ENCODE measurements around the gene TAF15.

TAF15 gene

DNA sequence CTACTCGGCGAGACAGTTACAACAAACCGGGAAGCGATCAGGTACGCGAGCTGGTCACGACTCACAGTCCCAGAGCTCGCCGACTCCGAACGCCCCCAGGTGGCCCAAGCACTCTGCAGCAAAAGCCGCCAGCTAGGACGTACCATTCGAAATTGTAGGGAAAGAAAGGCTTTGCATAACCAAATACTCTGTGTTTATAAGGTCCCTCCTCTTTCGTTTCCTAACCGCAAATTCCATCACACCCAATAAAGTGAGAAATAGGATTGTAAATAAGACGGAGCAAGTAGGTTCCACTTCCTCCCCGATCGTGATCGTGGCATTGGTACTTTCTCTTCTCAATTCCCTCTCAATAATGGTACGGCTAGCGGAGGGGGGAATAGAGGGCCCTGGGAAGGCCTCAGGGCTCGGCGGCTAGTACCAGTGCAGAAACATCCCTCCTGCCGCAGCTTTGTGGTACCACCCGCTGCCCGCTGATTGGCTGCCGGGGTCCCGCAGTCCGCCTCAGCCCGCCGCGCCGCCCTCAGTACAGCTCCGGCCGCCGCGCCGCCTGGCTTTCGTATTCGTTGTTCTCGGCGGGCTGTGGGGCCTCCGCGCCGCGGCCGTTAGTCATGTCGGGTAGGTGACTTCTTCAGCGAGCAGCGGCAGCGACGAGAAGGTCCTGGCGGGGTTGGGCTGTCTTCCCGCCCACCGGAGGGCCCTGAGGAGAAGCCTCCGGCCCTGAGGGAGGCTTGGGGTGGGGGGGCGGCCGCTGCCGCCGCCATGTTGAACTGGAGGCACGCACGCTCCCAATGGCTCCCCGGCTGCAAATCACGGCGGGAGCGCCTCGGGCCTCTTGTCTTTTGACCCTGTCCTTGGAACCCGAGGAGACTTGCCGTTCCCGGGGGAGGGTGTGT, at the start of gene TAF15:
Gene TAF15 (plus strand): TSS at position 523 of the 893 bp plus-strand sequence. CDS start 86 bp downstream, at position 609.
- DNase-seq, result peak; percentile 94

GRCh38 chr17:35760587-35760986, 48.7 kb upstream of the TAF15 start, which contains the start of gene C17orf50:
Gene C17orf50 (plus strand): TSS chr17:35760887. CDS start chr17:35760942, 55 bp downstream.
- DNase-seq, result no peak

- DNase-seq, result no peak
Observed at GRCh38 chr17:35761601-35762000, 47.7 kb upstream of the TAF15 start.

- DNase-seq, result no peak
Observed at GRCh38 chr17:35763767-35764122, 45.5 kb upstream of the TAF15 start.

DNA sequence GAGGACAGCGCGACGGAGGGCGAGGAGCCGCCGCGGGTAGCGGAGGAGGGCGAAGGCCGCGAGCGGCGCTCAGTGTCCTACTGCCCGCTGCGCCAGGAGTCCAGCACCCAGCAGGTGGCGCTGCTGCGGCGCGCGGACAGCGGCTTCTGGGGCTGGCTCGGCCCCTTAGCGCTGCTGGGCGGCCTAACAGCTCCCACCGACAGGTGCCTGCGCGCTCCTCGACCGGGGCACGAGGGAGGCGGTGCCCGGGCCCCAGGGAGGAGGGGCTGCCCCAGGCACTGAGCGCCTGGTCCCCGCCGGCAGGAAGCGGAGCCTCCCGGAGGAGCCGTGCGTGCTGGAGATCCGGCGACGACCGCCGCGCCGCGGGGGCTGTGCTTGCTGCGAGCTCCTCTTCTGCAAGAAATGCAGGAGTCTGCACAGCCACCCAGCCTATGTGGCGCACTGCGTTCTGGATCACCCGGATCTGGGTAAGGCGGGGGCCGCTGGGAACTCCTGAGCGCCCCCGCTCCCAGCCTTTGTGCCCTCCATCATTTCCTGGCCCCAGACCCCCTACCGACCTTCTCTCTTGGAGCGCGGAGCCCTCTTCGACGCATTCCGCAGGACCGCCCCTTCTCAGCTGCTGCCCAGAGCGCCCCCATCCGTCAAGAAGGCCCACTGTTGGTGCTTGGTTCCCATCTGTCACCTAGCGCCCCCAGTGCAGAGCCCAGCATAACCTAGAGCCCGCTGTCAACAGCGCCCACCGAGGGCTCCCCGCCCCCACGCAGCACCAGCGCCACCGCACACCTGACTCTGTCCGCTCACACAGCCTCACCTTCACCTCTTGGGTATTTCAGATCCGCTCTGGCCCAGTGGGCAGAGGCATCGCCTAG, 44.9 kb upstream of the TAF15 start:
- DNase-seq, result peak; percentile 28

GRCh38 chr17:35765086-35765710, 44.1 kb upstream of the TAF15 start:
- DNase-seq, result no peak

- no peak for DNase-seq
Observed at GRCh38 chr17:35765756-35766488, 43.4 kb upstream of the TAF15 start.

DNA sequence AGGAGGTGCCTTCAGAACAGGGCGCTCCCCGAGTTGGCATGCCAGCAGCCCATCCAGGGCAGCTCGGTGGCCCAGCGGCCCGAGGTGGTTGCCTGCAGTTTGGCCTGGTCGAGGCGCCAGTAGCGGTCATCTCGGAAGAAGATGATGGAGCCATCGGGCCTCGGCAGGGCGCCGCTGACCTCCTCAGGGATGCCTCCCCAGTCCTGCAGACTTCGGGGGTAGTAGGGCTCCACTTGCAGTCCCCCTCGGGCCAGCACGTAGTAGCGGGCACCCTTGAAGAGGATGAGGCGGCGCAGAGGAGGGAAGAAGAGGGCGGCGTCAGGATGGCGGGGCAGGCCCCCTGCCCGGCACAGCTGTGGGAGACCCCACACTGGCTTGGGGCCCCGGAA, 42.8 kb upstream of the TAF15 start:
- no peak for DNase-seq

DNA sequence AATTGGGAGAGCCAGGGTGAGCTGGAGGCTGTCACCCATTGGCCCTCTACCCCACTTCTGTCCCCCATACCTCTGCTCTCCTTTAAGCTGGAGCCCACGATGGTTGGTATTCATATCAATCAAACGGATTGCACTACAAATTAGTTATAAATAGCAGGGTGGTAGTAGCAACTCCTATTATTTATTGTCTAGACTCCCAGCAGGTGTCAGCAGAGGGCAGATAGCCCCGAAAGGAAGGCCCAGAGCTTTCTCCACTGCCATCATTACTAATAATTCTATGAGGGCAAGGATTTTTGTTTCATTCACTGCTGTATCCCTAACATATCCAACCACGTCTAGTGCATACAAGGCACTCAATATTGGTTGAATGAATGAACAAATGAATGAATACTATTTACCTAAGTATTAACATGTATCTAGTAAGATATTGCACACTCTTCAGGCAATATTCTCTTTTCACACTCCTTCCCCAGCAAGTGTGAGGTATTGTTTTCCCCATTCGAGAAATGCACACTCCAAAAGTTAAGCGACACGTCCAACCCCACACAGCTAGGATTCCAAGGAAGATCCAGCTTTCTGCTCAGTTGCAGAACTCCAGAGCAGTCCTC, 42.3 kb upstream of the TAF15 start:
- DNase-seq, result no peak

DNA sequence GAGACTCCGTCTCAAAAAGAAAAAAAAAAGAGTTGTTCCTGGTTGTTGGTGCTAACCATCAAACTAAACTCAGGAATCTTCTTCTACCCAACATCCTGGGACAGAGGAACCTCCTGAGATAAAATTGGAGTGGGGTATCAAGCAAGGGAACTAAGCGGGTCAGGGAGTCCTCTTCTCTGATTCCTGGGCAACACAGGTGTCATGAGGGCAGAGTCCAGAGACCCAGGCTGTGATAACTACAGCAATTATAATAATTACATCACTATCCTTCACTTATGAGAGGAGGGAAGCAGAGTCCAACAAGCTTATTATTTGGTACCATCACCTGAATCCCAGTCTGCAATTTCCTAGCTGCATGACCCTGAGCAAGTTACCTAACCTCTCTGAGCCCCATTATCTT, 40.5 kb upstream of the TAF15 start:
- DNase-seq, result no peak

- DNase-seq, result no peak
Observed at GRCh38 chr17:35769895-35770486, 39.3 kb upstream of the TAF15 start.

DNA sequence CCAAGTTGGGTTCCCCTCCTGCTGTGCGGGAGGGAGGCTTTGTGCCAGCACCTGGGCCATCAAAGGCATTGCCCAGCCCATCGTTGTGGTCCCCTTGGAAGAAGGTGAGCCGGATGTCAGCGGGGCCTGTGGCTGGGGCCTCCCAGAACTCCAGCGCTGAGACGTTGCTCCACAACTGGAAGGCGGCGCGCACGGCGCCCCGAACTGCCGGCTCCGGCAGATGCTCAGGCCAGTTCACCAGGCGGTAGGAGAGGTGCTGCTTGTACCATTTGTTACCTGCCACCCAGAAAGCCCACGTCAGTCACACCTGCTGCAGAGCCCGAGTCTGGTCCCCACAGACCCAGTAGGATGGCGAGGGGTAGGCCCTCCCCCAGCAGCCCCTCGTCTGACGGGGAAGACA, 36.2 kb upstream of the TAF15 start:
- DNase-seq, result no peak

- DNase-seq, result no peak
Observed at GRCh38 chr17:35773679-35774425, 35.4 kb upstream of the TAF15 start.

DNA sequence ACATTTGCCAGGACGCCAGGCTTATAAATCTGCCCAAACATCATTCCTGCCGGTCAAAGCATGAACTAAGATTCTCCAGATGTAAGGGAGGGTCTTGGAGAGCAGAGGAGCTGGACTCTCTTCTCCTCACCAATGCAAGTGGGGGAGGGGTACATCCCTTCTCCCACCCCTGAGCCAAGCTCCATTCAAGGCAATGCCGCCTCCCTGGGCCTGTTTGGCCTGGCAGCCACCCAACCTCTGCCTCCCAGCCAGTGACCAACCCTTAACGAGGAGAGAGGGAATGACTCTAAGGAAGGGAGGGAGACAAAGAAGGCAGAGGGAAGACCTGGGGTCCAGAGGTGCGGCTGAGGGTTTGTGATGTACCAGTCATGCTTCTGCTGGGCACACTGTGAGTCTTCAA, 34.8 kb upstream of the TAF15 start:
- no peak for DNase-seq

- DNase-seq, result no peak
Observed at GRCh38 chr17:35775039-35775438, 34.2 kb upstream of the TAF15 start.

- no peak for DNase-seq
Observed at GRCh38 chr17:35775583-35775982, 33.7 kb upstream of the TAF15 start.

- no peak for DNase-seq
Observed at GRCh38 chr17:35778641-35779196, 30.6 kb upstream of the TAF15 start.

DNA sequence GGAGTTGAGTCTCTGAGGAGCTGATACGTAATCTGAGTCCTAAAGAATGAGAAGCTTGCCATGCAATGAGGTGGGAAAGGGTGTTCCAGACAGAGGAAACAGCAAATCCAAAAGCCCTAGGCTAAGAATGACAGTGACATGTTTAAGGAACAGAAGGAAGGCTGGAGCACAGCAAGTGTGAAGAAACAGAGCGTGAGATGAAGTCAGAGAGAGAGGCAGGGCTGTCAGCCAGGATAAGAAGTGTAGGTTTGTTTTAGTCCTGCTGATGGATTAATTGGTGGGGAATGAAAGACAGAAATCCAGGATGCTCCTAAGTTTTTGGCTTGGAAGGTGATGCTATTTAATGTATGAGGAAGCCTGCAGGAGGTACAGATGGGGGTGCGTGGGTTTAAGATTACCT, 28.3 kb upstream of the TAF15 start:
- no peak for DNase-seq

- DNase-seq, result no peak
Observed at GRCh38 chr17:35784895-35785294, 24.4 kb upstream of the TAF15 start.

DNA sequence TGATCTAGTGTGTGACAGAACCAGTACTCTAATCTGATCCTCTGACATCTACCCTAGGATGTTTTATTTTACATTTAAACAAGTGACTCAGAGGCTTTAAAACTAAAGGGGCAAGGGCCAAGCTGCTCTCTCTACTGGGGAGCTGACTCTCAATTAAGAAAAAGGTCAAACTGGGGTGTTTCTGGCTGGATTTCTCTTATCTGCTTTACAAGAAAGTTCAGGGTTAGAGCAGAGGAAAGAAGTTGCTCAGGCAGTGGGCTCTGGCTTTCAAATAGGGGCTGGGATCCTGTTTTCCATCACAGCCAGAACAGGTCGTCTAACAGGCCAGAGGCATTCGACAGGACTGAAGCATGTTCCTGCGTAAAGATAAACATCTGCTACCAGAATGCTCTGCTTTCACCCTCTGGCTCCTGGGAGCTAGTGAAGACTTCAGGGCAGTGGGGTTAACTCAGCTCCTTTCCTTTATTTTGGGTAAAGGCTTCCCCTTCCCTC, 22.3 kb upstream of the TAF15 start:
- no peak for DNase-seq

Measured in NCI-H187 treated with DMSO at 0.1 percent for 48 hours (cell line).